UCSD-AML1 (cell line): ENCODE measurements around the gene CNNM4.
A peak's percentile ranks its signal among the peaks of the same experiment; 100 is the strongest.

Experiments
- DNase-seq: peaks from one replicate; lab custom pipeline; 2025; ENCODE audit not compliant: unreplicated experiment; lab: John Stamatoyannopoulos, UW

The CNNM4 gene

DNA sequence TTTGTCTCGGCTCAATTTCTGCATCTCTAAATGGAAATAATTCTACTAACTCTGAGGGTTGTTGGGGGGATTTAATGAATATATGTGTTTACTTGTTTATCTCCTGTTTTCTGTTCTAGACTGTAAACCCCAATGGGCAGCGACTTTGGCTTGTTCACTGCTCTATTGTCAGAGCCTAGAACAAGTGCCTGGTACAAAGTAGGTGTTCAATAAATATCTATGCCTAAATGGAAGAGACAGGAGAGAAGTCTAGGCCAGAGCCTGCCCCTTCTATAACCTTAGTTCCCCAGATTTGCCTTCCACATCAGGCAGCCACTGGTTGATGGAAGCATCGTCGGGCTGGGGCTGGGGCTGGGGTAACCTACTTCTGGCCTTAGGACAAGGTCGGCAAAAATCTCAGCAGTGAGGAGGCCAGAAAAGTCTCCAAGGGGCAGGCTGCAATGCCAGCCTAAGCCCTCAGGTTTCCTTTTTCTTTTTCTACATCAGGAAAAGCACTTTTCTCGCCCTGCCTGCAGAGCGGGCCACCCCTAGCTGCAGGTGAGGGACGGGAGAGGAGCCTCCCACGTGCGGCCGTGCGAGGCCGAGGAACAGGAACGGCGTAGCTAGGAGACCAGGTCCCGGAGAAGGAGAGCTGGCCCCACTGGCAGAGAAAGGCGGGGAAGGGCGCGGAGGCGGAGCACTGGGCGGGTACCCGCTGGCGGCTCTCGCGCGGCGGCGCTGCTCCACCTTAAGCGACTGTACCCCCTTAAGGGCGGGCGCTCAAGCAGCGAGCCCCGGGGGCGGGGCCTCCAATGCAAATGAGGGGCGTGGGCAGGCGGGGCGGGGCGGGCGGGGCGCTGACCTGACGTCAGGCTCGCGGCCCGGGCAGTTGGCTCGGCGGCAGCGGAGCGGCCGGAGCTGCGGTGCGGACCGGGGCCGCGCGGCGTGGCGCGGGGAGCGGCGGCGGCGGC lies at the start of gene CNNM4:
CNNM4 (plus strand) TSS at position 867 of the 950 bp plus-strand sequence. CDS start 98 bp downstream, outside the sequence.
- DNase-seq = peak; percentile 92

DNA sequence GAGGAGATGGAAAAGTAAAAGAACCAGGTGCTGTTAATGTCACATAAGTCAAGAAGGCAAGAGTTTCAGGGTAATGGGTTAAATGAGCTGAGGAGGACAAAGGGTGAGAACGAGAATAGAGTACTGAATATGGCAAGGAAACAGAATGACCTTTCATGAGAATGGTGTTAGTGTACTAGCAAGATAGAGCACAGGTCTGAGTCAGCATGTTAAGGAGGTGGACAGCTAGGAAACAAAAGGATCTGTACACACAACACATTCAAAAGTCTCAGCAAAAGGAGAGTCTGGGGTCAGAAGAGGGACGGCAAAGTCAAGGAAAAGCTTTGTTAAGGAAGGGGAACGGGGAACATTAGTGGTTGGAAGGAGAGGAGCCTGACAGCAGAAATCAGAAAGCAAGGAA lies 49.7 kb upstream of the CNNM4 start:
- DNase-seq = no peak

DNA sequence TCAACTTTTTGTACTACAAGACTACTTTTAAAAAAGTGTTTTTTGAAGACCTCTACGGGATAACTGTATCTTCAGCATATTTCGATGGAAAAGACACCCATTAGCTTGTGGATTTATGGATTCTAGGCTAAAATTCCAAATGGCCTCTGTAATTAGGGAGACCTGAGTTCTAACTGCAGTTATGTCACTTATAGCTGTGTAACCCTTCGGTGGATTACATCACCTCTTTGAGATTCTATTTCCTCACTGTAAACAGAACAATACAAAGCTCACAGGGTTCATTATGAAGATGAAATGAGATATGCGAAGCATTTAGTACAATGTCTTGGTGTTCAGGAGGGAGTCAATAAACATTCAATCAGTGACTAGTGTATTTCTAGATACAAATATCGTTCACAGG lies 45.0 kb upstream of the CNNM4 start:
- DNase-seq = no peak

- DNase-seq = no peak
Measured at GRCh38 chr2:96716388-96716787, 44.3 kb upstream of the CNNM4 start.

DNA sequence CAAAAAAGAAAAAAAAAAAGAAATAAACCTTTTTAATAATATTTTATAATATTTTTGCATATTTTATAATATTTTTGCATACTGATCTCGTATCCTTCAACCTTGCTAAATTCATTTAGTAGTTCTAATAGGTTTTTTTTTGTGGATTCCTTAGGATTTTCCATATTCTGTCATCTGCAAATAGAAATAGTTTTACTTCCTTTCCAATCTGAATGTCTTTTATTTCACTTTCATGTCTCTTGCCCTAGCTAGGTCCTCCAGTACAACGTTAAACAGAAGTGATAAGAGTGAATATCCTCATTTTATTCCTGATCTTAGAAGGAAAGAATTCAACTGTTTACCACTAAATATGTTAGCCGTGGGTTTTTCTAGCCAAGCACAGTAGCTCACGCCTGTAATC lies 34.6 kb upstream of the CNNM4 start:
- no peak for DNase-seq

GRCh38 chr2:96727431-96727830 lies 33.3 kb upstream of the CNNM4 start:
- no peak for DNase-seq

DNA sequence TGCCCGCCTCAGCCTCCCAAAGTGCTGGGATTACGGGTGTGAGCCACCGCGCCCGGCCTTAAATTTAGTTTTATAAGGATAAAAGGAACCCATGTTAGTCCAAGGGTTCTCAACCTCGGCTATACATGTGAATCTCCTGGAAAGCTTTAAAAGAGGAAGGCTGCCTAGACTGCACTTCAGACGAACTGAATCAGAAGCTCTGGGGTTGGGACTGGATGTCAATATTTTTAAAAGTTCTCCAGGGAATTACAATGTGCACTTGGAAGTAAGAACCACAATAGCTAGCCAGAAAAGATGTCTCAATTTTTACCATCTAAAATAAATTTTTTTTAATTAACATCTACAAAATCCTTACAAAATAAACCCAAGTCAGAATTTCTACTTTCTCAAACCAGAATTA lies 31.0 kb upstream of the CNNM4 start:
- DNase-seq = no peak

GRCh38 chr2:96730212-96730611 lies 30.5 kb upstream of the CNNM4 start:
- no peak for DNase-seq

DNA sequence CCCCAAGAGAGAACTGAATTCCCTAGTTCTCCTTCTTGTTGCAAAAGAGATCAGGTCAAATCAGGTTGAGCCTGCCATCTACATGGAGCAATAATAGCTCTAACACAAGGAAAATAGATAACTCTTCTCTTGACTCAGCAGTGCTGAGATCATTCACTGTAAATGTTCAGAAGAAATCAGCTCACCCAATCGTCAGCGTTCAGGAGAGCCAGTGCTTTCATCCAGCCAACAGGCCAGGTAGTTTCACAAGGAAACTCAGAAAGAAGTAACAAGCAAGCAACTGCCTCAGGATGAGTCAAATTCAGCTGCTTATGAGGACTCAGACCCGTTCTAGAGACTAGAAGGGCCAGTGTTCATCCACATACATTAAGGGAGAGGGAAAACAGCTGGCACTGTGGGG lies 26.8 kb upstream of the CNNM4 start:
- no peak for DNase-seq

- no peak for DNase-seq
Measured at GRCh38 chr2:96734880-96735583, 25.7 kb upstream of the CNNM4 start.

- no peak for DNase-seq
Measured at GRCh38 chr2:96737251-96737650, 23.5 kb upstream of the CNNM4 start.

DNA sequence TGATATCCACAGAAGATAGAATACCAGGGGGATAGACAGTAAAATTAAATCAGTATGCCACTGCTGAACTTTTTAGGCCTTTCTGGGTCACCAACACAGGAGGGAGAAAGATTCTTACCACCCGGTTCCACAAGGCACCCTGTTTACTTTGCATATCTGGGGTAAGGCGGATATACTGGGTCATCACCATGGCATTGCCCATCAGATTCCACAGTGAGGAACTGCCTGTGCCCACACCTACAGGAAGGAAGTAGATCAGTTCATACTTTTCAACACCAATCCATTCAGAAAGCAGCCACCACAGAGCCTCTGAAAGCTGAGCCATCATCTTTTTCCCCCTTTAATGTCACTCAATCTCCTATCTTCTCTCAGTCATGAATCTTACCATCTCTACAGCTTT lies 22.9 kb upstream of the CNNM4 start:
- DNase-seq = no peak

DNA sequence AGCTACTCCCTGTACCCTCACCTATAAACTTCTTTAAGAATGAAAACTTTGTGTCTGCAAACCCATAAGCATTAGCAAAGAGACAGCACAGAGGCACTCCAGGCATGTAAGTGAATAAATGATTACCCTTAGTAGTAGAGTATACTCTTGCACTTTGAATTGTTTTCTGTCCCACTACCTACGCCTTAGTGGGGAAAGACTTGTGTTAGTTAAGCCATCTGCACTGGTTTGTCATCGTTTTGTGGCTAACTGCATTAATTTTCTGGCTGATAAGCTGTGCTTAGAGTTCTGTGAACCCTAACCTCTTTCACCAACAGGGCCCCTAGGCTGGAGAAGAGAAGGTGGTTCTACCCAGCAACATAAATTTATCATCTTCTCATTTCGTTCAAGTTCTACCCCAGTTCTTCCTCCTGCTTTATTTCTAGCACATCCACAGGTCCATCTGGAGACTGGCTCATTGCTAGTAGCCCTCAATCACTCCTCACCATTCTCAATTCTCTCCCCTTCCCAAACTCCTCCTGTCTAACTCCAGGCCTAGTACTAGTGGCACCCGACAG lies 21.5 kb upstream of the CNNM4 start:
- DNase-seq = no peak

- peak; percentile 96 for DNase-seq
Measured at GRCh38 chr2:96739633-96740428, 20.9 kb upstream of the CNNM4 start, which contains the start of gene LMAN2L. TSS of gene LMAN2L (minus strand) at chr2:96740064. CDS start at chr2:96740040, 24 bp downstream.

- DNase-seq = no peak
Measured at GRCh38 chr2:96747061-96747617, 13.6 kb upstream of the CNNM4 start.

- DNase-seq = no peak
Measured at GRCh38 chr2:96751800-96752199, 8.9 kb upstream of the CNNM4 start.

- DNase-seq = no peak
Measured at GRCh38 chr2:96753661-96754282, 6.9 kb upstream of the CNNM4 start.

DNA sequence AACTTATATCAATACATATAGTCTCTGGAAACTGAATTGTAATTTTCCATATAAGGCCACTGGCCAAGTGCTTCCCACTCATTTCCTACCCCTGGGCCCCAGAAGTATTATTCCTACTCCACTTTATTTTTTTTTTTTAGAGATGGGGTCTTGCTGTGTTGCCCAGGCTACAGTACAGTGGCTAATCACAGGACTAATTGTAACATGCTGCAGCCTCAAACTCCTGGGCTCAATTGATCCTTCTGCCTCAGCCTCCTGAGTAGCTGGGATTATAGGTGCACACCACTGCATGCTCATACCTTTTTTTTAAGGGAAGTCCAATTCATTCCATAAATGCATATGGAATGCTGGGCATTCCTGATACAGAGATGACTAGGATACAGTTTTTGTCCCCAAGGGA lies 6.4 kb upstream of the CNNM4 start:
- no peak for DNase-seq

GRCh38 chr2:96756788-96757476 lies 3.8 kb upstream of the CNNM4 start:
- DNase-seq = no peak

DNA sequence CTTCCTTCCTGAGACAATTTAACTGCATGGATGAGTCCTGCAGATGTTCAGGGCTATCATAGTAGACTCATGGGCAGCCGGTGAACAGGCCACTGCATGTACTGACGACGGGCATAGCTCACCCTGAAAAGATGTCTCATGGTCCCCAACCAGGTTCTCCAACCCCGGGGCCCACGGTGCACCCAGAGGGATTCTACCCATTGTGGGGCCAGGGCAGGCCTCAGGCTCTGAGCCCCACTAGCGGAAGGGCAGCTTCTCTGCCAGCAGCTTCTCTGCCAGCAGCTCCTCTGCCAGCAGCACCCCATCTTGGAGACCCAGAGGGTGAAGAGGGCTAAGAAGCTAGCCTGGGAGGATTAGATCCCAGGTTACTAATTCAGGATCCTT lies 3.2 kb upstream of the CNNM4 start:
- no peak for DNase-seq
